ENCODE measurements around the gene PCYOX1L.

The PCYOX1L gene, protein sequence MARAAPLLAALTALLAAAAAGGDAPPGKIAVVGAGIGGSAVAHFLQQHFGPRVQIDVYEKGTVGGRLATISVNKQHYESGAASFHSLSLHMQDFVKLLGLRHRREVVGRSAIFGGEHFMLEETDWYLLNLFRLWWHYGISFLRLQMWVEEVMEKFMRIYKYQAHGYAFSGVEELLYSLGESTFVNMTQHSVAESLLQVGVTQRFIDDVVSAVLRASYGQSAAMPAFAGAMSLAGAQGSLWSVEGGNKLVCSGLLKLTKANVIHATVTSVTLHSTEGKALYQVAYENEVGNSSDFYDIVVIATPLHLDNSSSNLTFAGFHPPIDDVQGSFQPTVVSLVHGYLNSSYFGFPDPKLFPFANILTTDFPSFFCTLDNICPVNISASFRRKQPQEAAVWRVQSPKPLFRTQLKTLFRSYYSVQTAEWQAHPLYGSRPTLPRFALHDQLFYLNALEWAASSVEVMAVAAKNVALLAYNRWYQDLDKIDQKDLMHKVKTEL

GRCh38 chr5:149357370-149358293 is at the start of gene PCYOX1L:
TSS of gene PCYOX1L (plus strand) at chr5:149358046. CDS start at chr5:149358069, 23 bp downstream.
- DNase-seq (ENCODE audit: low read depth in 2 of 3, low spot score in 2 of 3): peak; percentile 57 to 96 (median 87)

DNA sequence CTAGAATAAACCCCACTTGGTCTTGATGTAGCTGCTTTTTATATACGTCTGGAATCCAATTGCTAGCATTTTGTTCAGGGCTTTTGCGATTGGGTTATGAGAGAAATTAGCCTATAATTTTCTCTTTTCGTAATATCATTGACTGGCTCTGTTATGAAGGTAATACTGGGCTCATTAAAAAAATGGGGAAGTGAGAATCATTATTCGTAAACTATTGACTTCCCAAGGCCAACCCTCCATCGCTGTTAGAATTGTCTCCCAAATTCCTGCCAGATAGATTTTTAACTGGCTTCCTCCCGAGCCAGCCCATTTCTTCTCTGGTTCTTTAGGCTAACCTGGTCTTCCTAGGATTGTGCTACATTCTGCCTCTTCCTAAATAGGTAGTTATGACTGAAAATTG is 48.5 kb upstream of the PCYOX1L start:
- no peak for DNase-seq (ENCODE audit: low read depth in 2 of 3, low spot score in 2 of 3)

- DNase-seq (ENCODE audit: low read depth in 2 of 3, low spot score in 2 of 3): no peak
These were observed 47.4 kb upstream of the PCYOX1L start for GRCh38 chr5:149310488-149310887.

GRCh38 chr5:149310947-149311658 is 46.7 kb upstream of the PCYOX1L start:
- DNase-seq (ENCODE audit: low read depth in 2 of 3, low spot score in 2 of 3): no peak

DNA sequence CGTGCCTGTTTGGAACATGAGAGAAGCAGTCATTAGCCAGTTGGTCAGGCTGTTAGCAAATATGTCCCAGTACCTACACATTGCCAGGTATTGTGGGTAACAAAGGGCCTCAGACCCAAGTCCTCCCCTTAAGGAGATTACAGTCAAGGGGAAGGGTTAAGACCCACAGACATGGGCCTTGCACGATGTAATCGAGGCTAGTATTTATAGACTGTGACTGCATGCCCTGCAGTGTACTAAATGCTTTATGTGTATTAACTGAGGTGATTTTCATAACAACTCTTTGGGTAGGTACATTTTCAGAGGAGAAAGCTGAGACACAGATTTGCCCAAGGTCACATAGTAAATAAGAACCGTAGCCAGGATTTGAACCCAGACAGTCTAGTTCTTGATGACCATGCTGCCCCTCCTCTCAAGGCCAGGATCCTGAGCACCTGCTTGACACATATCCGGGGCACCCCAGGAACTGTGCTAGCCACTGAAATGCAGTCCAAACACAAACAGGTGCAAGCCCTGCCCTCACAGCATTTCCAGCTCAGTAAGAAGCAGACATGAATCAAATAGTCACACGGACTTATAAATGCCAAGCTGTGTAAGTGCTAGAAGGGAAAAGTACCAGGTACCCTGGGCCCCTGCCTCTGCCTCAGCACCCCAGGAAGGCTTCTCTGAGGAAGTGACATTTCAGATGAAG is 44.5 kb upstream of the PCYOX1L start:
- no peak for DNase-seq (ENCODE audit: low read depth in 2 of 3, low spot score in 2 of 3)

- no peak for DNase-seq (ENCODE audit: low read depth in 2 of 3, low spot score in 2 of 3)
These were observed 43.2 kb upstream of the PCYOX1L start for GRCh38 chr5:149314571-149315111.

- no peak for DNase-seq (ENCODE audit: low read depth in 2 of 3, low spot score in 2 of 3)
These were observed 42.1 kb upstream of the PCYOX1L start for GRCh38 chr5:149315753-149316152.

DNA sequence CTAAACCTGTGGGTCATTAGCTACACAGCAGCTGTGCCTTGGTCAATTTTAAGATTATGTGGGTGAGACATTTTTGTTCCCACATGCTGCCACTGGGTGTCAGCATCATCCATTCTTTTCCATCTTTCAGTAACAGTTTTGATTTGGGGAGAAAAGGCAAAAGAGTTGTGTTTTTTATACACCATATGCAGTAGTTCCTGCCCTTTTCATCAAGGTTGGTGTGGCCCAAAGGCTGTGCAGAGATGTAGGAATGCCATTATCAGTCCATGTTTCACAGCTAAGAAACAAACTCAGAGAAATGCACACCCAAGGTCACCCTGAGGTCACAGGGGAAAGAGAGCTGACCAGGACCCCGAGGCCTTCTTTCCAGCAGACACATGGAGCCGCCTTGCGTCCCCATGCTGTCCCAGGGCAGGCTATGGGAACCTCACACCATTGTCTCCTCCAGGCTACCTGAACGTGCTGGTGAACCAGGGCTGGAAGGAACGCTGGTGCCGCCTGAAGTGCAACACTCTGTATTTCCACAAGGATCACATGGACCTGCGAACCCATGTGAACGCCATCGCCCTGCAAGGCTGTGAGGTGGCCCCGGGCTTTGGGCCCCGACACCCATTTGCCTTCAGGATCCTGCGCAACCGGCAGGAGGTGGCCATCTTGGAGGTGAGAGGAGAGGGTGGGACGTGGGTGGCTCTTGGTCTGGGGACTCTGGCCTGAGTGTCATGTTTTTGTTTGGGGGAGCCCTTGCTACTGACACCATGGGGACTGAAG is 40.4 kb upstream of the PCYOX1L start:
- DNase-seq (ENCODE audit: low read depth in 2 of 3, low spot score in 2 of 3): no peak

DNA sequence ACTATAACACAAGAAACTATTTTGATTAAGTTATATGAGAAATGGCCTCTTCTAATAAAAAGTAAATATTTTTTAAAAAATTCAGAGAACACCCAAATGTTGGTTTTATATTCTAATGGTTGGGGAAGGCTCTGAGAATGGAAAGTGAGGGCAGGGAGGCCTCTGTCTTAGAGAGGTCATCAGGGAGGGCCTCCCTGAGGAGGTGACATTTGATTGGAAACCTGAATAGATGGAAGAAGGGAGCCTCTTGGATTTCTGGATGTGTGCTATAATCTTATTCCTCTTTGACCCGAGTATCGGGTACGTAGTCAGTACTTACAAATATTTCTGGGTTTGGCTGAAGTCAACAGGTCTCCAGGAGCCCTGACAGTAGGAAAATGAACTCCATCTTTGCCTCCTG is 38.7 kb upstream of the PCYOX1L start:
- no peak for DNase-seq (ENCODE audit: low read depth in 2 of 3, low spot score in 2 of 3)

DNA sequence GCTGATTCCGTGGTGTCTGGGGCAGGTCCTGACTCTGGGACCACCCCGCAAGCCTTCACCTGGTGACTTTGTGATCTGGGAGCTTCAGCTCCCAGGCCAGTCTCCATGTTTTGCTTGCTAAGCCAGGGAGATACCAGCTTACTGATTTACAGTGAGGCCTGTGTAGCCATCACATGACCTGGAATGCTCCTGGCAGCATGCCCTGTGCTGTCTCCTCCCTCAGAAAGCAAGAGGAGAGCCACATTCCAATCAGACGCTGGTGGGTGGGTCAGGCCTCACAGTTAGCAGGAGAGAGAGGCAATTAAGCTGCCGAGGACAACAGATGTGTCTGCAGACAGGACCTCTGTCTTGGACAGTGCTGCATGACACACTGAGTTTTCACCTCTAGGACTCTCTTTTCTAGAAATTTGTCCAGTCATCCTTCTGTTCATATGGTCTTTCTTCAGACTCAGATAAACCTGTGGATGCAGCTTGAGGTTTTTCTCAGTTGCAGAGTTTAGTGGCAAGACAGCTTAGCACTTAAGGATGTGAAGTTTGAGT is 37.0 kb upstream of the PCYOX1L start:
- no peak for DNase-seq (ENCODE audit: low read depth in 2 of 3, low spot score in 2 of 3)

GRCh38 chr5:149322518-149322917 is 35.3 kb upstream of the PCYOX1L start:
- DNase-seq (ENCODE audit: low read depth in 2 of 3, low spot score in 2 of 3): no peak

GRCh38 chr5:149323210-149323609 is 34.6 kb upstream of the PCYOX1L start:
- DNase-seq (ENCODE audit: low read depth in 2 of 3, low spot score in 2 of 3): no peak

GRCh38 chr5:149323621-149324205 is 34.1 kb upstream of the PCYOX1L start:
- no peak for DNase-seq (ENCODE audit: low read depth in 2 of 3, low spot score in 2 of 3)

GRCh38 chr5:149324641-149325040 is 33.2 kb upstream of the PCYOX1L start:
- DNase-seq (ENCODE audit: low read depth in 2 of 3, low spot score in 2 of 3): no peak

- DNase-seq (ENCODE audit: low read depth in 2 of 3, low spot score in 2 of 3): no peak
These were observed 32.6 kb upstream of the PCYOX1L start for GRCh38 chr5:149325166-149325735.

GRCh38 chr5:149325894-149326293 is 32.0 kb upstream of the PCYOX1L start:
- no peak for DNase-seq (ENCODE audit: low read depth in 2 of 3, low spot score in 2 of 3)

DNA sequence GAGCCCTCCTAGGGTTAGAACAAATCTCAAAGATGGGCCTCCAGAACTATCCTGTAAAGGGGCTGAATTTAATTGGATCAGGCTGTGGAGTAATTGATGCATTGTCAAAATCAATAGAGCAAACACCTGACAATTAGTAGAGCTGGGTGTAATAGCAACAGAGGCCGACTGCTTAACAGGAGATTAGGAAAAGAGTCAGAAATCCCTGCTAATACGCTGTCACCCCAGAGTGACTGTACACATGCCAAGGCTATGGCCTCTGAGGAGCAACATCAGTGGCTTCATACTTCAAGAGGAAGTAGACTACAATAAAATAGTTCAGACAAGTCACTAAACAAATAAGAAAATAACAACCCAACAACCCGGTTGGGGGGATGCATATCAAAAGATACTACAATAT is 31.2 kb upstream of the PCYOX1L start:
- no peak for DNase-seq (ENCODE audit: low read depth in 2 of 3, low spot score in 2 of 3)

DNA sequence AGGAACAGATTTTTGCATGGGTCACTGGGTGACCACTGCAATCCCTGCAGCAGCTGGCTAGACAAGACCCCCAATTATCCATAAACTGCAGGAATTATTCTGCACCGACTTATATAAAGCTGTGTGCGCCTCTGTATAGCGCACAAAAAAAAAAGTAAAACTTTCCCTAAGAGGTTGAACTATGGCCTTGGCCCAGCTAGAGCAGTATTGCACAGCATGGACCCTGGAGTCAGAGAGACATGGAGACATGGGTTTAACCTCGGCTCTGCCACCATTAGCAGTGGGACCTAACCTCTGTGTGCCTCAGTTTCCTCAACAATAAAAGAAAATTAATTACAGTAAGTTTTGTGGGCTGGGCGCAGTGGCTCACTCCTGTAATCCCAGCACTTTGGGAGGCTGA is 29.7 kb upstream of the PCYOX1L start:
- DNase-seq (ENCODE audit: low read depth in 2 of 3, low spot score in 2 of 3): no peak
